Keratinocyte (primary cell): Measurements from ENCODE around the gene KCNIP2.

Experiments used
- EZH2 ChIP-seq: IDR thresholded peaks from one replicate; pipeline ENCODE4 v1.6.1; 2012; ENCODE audit warnings: inconsistent platforms, mild to moderate bottlenecking, low read length, moderate library complexity
- TF ChIP-seq, protein P1 (sequence below), 3 experiments: IDR thresholded peaks in 1 of 3; conservative IDR thresholded peaks in 1 of 3; optimal IDR thresholded peaks in 1 of 3; 2 replicates in 2 of 3; 3 replicates in 1 of 3; pipeline versions ENCODE3 to v1.5.1; 2011; ENCODE audit warnings: low read length in 3 of 3, mild to moderate bottlenecking in 3 of 3, moderate library complexity in 2 of 3, control low read depth in 1 of 3, inconsistent platforms in 1 of 3; ENCODE audit not compliant: insufficient read depth in 2 of 3; ENCODE audit errors: extremely low read depth in 1 of 3

DNA sequence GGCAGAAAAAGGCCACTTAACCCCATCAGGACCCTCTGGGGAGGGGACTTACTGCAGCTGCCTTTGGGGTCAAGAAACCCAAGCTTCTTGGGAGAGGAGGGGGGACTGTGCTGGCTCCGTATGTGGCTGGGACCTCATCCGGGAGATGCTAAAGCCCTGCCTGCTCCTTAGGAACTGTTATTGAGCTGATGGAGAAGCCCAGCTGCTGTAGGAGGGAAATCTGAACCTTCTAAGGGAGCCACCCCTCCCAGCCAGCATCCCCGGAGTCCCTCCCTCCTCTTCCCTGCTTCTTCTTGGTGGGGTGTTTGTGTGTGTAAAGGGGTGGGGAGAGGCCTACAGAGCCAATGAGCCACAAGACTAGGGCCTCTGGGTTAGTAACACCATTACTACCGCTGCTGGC is 8.2 kb downstream of the KCNIP2 start:
- TF ChIP-seq, protein P1, sequence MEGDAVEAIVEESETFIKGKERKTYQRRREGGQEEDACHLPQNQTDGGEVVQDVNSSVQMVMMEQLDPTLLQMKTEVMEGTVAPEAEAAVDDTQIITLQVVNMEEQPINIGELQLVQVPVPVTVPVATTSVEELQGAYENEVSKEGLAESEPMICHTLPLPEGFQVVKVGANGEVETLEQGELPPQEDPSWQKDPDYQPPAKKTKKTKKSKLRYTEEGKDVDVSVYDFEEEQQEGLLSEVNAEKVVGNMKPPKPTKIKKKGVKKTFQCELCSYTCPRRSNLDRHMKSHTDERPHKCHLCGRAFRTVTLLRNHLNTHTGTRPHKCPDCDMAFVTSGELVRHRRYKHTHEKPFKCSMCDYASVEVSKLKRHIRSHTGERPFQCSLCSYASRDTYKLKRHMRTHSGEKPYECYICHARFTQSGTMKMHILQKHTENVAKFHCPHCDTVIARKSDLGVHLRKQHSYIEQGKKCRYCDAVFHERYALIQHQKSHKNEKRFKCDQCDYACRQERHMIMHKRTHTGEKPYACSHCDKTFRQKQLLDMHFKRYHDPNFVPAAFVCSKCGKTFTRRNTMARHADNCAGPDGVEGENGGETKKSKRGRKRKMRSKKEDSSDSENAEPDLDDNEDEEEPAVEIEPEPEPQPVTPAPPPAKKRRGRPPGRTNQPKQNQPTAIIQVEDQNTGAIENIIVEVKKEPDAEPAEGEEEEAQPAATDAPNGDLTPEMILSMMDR (optimal IDR thresholded peaks at IDR 0.05 in 1 of 3, IDR thresholded peaks at IDR 0.05 in 1 of 3, conservative IDR thresholded peaks at IDR 0.05 in 1 of 3; ENCODE audit: extremely low read depth in 1 of 3, insufficient read depth in 2 of 3, low read length in 3 of 3), result no peak
- no peak for TF ChIP-seq EZH2
